H9 (cell line): ENCODE data around the gene UNC50. TPM values are rescaled to one million over a fixed set of nuclear protein-coding genes. Genes with fewer than 3 reads are reported as not detected.

Experiments
- DNase-seq: peaks from one replicate; pipeline ENCODE4 v3.0.0-alpha.2; 2017
- H2AFZ ChIP-seq: one replicate; pipeline ENCODE4 v1.6.1; 2013; ENCODE audit warnings: mild to moderate bottlenecking, low read length, control low read depth, moderate library complexity
- H2AK5ac ChIP-seq: 2 replicates; pipeline ENCODE4 v1.6.1; 2013; ENCODE audit warnings: low read length, control low read depth, mixed read lengths; ENCODE audit not compliant: insufficient read length
- H2BK120ac ChIP-seq: one replicate; pipeline ENCODE4 v1.6.1; 2013; ENCODE audit warnings: low read depth, mild to moderate bottlenecking, low read length, control low read depth, inconsistent platforms; ENCODE audit not compliant: poor library complexity, severe bottlenecking
- H2BK12ac ChIP-seq: 2 replicates; pipeline ENCODE4 v1.6.1; 2013; ENCODE audit warnings: low read length, control low read depth, mixed read lengths, low read depth; ENCODE audit not compliant: insufficient read length
- H2BK15ac ChIP-seq: 2 replicates; pipeline ENCODE4 v1.6.1; 2013; ENCODE audit warnings: low read depth, low read length, control low read depth
- H2BK20ac ChIP-seq: one replicate; pipeline ENCODE4 v1.6.1; 2013; ENCODE audit warnings: low read depth, mild to moderate bottlenecking, low read length, control low read depth, inconsistent platforms; ENCODE audit not compliant: poor library complexity, severe bottlenecking
- H2BK5ac ChIP-seq: 2 replicates; pipeline ENCODE4 v1.6.1; 2013; ENCODE audit warnings: low read length, control low read depth, mixed read lengths; ENCODE audit not compliant: insufficient read length
- H3K14ac ChIP-seq: 2 replicates; pipeline ENCODE4 v1.6.1; 2013; ENCODE audit warnings: low read length, control low read depth; ENCODE audit not compliant: insufficient read depth
- H3K18ac ChIP-seq: 2 replicates; pipeline ENCODE4 v1.6.1; 2013; ENCODE audit warnings: low read depth, mild to moderate bottlenecking, mixed read lengths, low read length, control low read depth; ENCODE audit not compliant: insufficient read length
- H3K23ac ChIP-seq: 2 replicates; pipeline ENCODE4 v1.6.1; 2013; ENCODE audit warnings: low read length, control low read depth, mixed read lengths, low read depth; ENCODE audit not compliant: insufficient read length
- H3K23me2 ChIP-seq: 2 replicates; pipeline ENCODE4 v1.6.1; 2013; ENCODE audit warnings: low read depth, mild to moderate bottlenecking, mixed read lengths, low read length, control low read depth; ENCODE audit not compliant: insufficient read length, poor library complexity, severe bottlenecking
- H3K27ac ChIP-seq: 2 replicates; pipeline ENCODE4 v1.5.1; 2013; ENCODE audit warnings: low read length, control low read depth, mixed read lengths, low read depth; ENCODE audit not compliant: insufficient read length
- H3K27me3 ChIP-seq: 2 replicates; pipeline ENCODE4 v1.6.1; 2013; ENCODE audit warnings: low read length, control low read depth, inconsistent platforms; ENCODE audit not compliant: insufficient read depth
- H3K4ac ChIP-seq: 2 replicates; pipeline ENCODE4 v1.6.1; 2013; ENCODE audit warnings: low read depth, mild to moderate bottlenecking, control low read depth, inconsistent platforms, low read length, moderate library complexity
- H3K4me1 ChIP-seq: 2 replicates; pipeline ENCODE4 v1.6.1; 2013; ENCODE audit warnings: low read length, control low read depth, inconsistent platforms; ENCODE audit not compliant: insufficient read depth
- H3K4me2 ChIP-seq: 2 replicates; pipeline ENCODE4 v1.6.1; 2013; ENCODE audit warnings: low read length, control low read depth, mixed read lengths; ENCODE audit not compliant: insufficient read length, insufficient read depth
- H3K56ac ChIP-seq: 2 replicates; pipeline ENCODE4 v1.6.1; 2013; ENCODE audit warnings: low read depth, mild to moderate bottlenecking, mixed read lengths, low read length, control low read depth; ENCODE audit not compliant: insufficient read length
- H3K79me1 ChIP-seq: 2 replicates; pipeline ENCODE4 v1.6.1; 2013; ENCODE audit warnings: low read depth, mild to moderate bottlenecking, moderate library complexity, low read length, control low read depth, inconsistent platforms; ENCODE audit not compliant: insufficient read depth, poor library complexity, severe bottlenecking
- H3K79me2 ChIP-seq: 2 replicates; pipeline ENCODE4 v1.6.1; 2013; ENCODE audit warnings: low read length, control low read depth, inconsistent platforms; ENCODE audit not compliant: insufficient read depth
- H3K9ac ChIP-seq: 2 replicates; pipeline ENCODE4 v1.6.1; 2013; ENCODE audit warnings: low read length, control low read depth, mixed read lengths; ENCODE audit not compliant: insufficient read length; ENCODE audit errors: extremely low read depth
- H3K9me3 ChIP-seq: one replicate; pipeline ENCODE4 v1.6.1; 2013; ENCODE audit warnings: low read depth, low read length, inconsistent platforms; ENCODE audit not compliant: control insufficient read depth
- H3T11ph ChIP-seq: one replicate; pipeline ENCODE4 v1.6.1; 2013; ENCODE audit warnings: mild to moderate bottlenecking, low read length, control low read depth, inconsistent platforms
- H4K20me1 ChIP-seq: one replicate; pipeline ENCODE4 v1.6.1; 2013; ENCODE audit not compliant: control insufficient read depth, insufficient read length, insufficient read depth
- H4K5ac ChIP-seq: 2 replicates; pipeline ENCODE4 v1.6.1; 2013; ENCODE audit warnings: low read depth, mild to moderate bottlenecking, mixed read lengths, low read length, control low read depth; ENCODE audit not compliant: insufficient read length
- H4K8ac ChIP-seq: replicated peaks from 2 replicates; pipeline ENCODE4 v1.6.1; 2013; ENCODE audit warnings: low read length, control low read depth, mixed read lengths, low read depth; ENCODE audit not compliant: insufficient read length
- H4K91ac ChIP-seq: 2 replicates; pipeline ENCODE4 v1.6.1; 2013; ENCODE audit warnings: low read depth, mild to moderate bottlenecking, moderate library complexity, mixed read lengths, low read length, control low read depth; ENCODE audit not compliant: insufficient read length
- H3K27ac Mint-ChIP-seq, 3 experiments: 2 replicates in 2 of 3; 3 replicates in 1 of 3; pipeline ENCODE4 v1.8.0; 2020 to 2021; ENCODE audit warnings: mixed read lengths in 3 of 3, mild to moderate bottlenecking in 1 of 3, moderate library complexity in 1 of 3
- H3K27me3 Mint-ChIP-seq: 2 replicates; pipeline ENCODE4 v1.8.0; 2021; ENCODE audit warnings: low read depth, mild to moderate bottlenecking, moderate library complexity, mixed read lengths
- H3K36me3 Mint-ChIP-seq, 3 experiments: 2 replicates in 2 of 3; 3 replicates in 1 of 3; pipeline ENCODE4 v1.8.0; 2020 to 2021; ENCODE audit warnings: low read depth in 3 of 3, mixed read lengths in 3 of 3; ENCODE audit not compliant: insufficient read depth in 1 of 3
- H3K4me1 Mint-ChIP-seq, 2 experiments: 2 replicates each; pipeline ENCODE4 v1.8.0; 2020; ENCODE audit warnings: mixed read lengths in 2 of 2
- H3K4me3 Mint-ChIP-seq, 2 experiments: 2 replicates in 1 of 2; 3 replicates in 1 of 2; pipeline ENCODE4 v1.8.0; 2020 to 2021; ENCODE audit warnings: mild to moderate bottlenecking in 2 of 2, mixed read lengths in 2 of 2, moderate library complexity in 1 of 2
- H3K9me3 Mint-ChIP-seq, 2 experiments: 2 replicates in 1 of 2; 3 replicates in 1 of 2; pipeline ENCODE4 v1.8.0; 2020; ENCODE audit warnings: mild to moderate bottlenecking in 2 of 2, mixed read lengths in 2 of 2, moderate library complexity in 1 of 2
- WGBS: extraction: QIAGEN DNeasy Blood & Tissue Kit; methylation state at CpG from one replicate; pipeline ENCODE4 v1.1.7; 2013; ENCODE audit warnings: missing lambda C conversion rate, low lambda C conversion rate, mixed read lengths; ENCODE audit not compliant: insufficient read length; ENCODE audit errors: extremely low coverage; 5-methylcytosine and 5-hydroxymethylcytosine counted together
- total RNA-seq: library from RNA; stranded (reverse); gene quantifications from 2 replicates; pipeline ENCODE4 v1.2.1, GENCODE V29; 2021
- TF ChIP-seq, protein P1 (sequence below): fragments of 200-600 bp; sonication (generic); conservative IDR thresholded peaks from 3 replicates; pipeline ENCODE4 v1.8.0; 2021; ENCODE audit warnings: antibody characterized with exemption, mild to moderate bottlenecking

The UNC50 gene
- total RNA-seq, 1 experiment from 2014 or later, result 35.4 TPM

DNA sequence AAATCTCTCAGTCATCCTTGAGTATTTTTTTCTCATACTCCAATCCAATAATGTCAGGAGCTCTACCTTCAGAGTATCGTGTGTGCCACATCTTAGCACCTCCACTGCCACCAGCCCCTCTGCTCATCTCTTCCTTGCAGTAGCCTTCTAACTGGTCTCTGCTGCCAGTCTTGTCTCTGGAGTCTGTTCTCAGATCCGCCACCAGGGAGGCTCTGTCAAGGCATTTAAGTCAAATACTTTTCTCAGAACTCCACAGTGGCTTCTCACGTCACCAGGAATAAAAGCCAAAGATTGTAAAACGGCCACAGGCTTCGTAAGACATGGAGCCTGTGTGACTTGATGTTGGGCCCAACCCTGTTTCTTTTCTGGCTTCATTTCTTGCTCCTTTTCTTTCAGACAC, 7.1 kb downstream of the UNC50 start:
- no peak overlapping the region for H3K18ac ChIP-seq
- H3K79me1 ChIP-seq, result no peaks in the 10 kb centered on the region
- H3K27ac ChIP-seq, result no peak overlapping the region
- WGBS, result no CpG with 5 or more reads among the region's 5 CpGs
- H3K4me1 ChIP-seq, result no peaks in the 10 kb centered on the region
- no peak overlapping the region for H3T11ph ChIP-seq
- Mint-ChIP-seq H3K27me3 (no peaks in the 10 kb centered on the region), H3K4me1 (peaks cover 0 to 3% of the 10 kb centered on the region in 2 experiments; a peak in 1 of 4 replicates), H3K4me3 (no peak overlapping the region), H3K9me3 (no peaks in the 10 kb centered on the region), H3K36me3 (peaks cover 18 to 61% (median 60%) of the 10 kb centered on the region in 3 experiments; a peak in 6 of 7 replicates), H3K27ac (no peak overlapping the region)
- no peak overlapping the region for H2BK12ac ChIP-seq
- no peak overlapping the region for H3K9ac ChIP-seq
- H2BK15ac ChIP-seq, result no peak overlapping the region
- H3K14ac ChIP-seq, result no peak overlapping the region
- H4K91ac ChIP-seq, result no peak overlapping the region
- no peak overlapping the region for H4K8ac ChIP-seq
- no peak overlapping the region for H3K23ac ChIP-seq
- H3K4me2 ChIP-seq, result no peak overlapping the region
- no peak overlapping the region for H2AFZ ChIP-seq
- no peak overlapping the region for H2BK5ac ChIP-seq
- H3K79me2 ChIP-seq, result no peaks in the 10 kb centered on the region
- no peaks in the 10 kb centered on the region for H3K9me3 ChIP-seq
- no peak overlapping the region for H2BK120ac ChIP-seq
- TF ChIP-seq, protein P1, sequence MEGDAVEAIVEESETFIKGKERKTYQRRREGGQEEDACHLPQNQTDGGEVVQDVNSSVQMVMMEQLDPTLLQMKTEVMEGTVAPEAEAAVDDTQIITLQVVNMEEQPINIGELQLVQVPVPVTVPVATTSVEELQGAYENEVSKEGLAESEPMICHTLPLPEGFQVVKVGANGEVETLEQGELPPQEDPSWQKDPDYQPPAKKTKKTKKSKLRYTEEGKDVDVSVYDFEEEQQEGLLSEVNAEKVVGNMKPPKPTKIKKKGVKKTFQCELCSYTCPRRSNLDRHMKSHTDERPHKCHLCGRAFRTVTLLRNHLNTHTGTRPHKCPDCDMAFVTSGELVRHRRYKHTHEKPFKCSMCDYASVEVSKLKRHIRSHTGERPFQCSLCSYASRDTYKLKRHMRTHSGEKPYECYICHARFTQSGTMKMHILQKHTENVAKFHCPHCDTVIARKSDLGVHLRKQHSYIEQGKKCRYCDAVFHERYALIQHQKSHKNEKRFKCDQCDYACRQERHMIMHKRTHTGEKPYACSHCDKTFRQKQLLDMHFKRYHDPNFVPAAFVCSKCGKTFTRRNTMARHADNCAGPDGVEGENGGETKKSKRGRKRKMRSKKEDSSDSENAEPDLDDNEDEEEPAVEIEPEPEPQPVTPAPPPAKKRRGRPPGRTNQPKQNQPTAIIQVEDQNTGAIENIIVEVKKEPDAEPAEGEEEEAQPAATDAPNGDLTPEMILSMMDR, result peak; percentile 43
- H4K20me1 ChIP-seq, result no peaks in the 10 kb centered on the region
- no peaks in the 10 kb centered on the region for H3K23me2 ChIP-seq
- no peak for DNase-seq
- H2AK5ac ChIP-seq, result no peak overlapping the region
- H4K5ac ChIP-seq, result no peak overlapping the region
- no peaks in the 10 kb centered on the region for H3K27me3 ChIP-seq
- H3K56ac ChIP-seq, result no peak overlapping the region
- no peak overlapping the region for H3K4ac ChIP-seq
- H2BK20ac ChIP-seq, result no peak overlapping the region
